Measurements from ENCODE around the gene ROBO4. TPM values are rescaled to one million over a fixed set of nuclear protein-coding genes. Genes with fewer than 3 reads are reported as not detected.

ROBO4 gene
- total RNA-seq, 1 experiment from 2014 or later: not detected

DNA sequence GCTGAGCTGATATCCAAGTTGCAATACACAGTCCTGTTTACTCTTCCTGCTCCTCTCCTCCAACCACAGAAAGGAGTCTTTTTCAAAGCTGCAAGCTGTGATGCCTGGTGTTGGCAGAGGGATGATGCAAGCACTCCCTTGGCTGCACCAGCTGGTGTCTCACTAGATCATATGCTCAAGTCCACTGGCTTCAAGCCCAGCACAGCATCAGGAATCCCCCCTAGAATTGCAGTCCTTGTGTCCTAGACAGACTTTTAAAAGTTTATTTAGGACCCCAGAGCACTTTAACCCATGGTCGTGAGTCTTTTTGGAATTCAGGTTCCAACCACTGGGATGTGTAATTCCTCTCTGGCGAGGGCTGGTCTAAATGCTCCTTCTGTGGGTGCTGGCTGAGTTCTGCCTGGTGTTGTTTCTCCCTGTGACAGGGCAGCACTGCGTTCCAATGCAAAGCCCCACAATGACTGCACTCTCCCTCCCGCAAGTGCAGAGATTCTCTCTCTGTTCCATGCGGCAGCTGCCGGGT is 19.5 kb upstream of the ROBO4 start:
- Histone ChIP-seq H3K9ac (ENCODE audit: low read length) (no peak overlapping the region), H3K4me1 (ENCODE audit: control insufficient read depth in 1 of 2, insufficient read depth in 2 of 2, low read length in 2 of 2) (peaks cover 0 to 5% of the 10 kb centered on the region in 2 experiments; a peak in 1 of 4 replicates), H3K4me2 (ENCODE audit: low read length) (no peak overlapping the region), H2AFZ (ENCODE audit: low read depth, low read length, poor library complexity, severe bottlenecking) (no peak overlapping the region), H3K9me2 (ENCODE audit: insufficient read depth) (no peaks in the 10 kb centered on the region), H3K27me3 (ENCODE audit: insufficient read depth, low read length) (no peaks in the 10 kb centered on the region), H3K27ac (ENCODE audit: low read depth, low read length) (no peak overlapping the region), H3K79me2 (ENCODE audit: insufficient read depth, low read length) (no peaks in the 10 kb centered on the region), H3K36me3 (ENCODE audit: control insufficient read depth in 1 of 2, insufficient read depth in 2 of 2, low read length in 2 of 2) (no peaks in the 10 kb centered on the region), H3K4me3 (replicated peaks in 1 of 2; ENCODE audit: low read depth in 1 of 2, low read length in 2 of 2) (no peak overlapping the region), H3K9me3 (ENCODE audit: control insufficient read depth in 1 of 2, insufficient read depth in 1 of 2, low read depth in 1 of 2, low read length in 2 of 2) (no peaks in the 10 kb centered on the region), H4K20me1 (ENCODE audit: insufficient read depth) (no peaks in the 10 kb centered on the region)
- TF ChIP-seq POLR2AphosphoS5 (IDR thresholded peaks at IDR 0.05; ENCODE audit: low read depth, low read length) (no peak), CBX3 (IDR thresholded peaks at IDR 0.05; ENCODE audit: low read depth) (no peak), EGR1 (IDR thresholded peaks at IDR 0.05; ENCODE audit: low read depth) (no peak), EZH2phosphoT487 (IDR thresholded peaks at IDR 0.05; ENCODE audit: borderline replicate concordance) (no peak), ZFX (IDR thresholded peaks at IDR 0.05) (no peak), CTCF (IDR thresholded peaks at IDR 0.05 in 2 of 3, conservative IDR thresholded peaks at IDR 0.05 in 1 of 3; ENCODE audit: borderline replicate concordance in 1 of 3, insufficient read depth in 1 of 3, low read depth in 2 of 3, low read length in 2 of 3) (no peak), ELF1 (IDR thresholded peaks at IDR 0.05; ENCODE audit: borderline replicate concordance, low read depth) (no peak), ATF3 (IDR thresholded peaks at IDR 0.05) (no peak)
- ChIA-PET POLR2A (no interaction called here), CTCF (no interaction called here), RAD21 (ENCODE audit: low non-redundant PET in 1 of 2, low total read pairs in 2 of 2, uncharacterized antibody in 2 of 2, unreplicated experiment in 2 of 2) (no interaction called here)
- intact Hi-C loops (cut with micrococcal nuclease): no loop called here
- ATAC-seq: no peak
- BruUV-seq (replicated peaks): no TSS peak
- DNase-seq (ENCODE audit: low read depth, low spot score): no peak

GRCh38 chr11:124916370-124916710 is 18.7 kb upstream of the ROBO4 start:
- RAD21 ChIA-PET (ENCODE audit: low non-redundant PET in 1 of 2, low total read pairs in 2 of 2, uncharacterized antibody in 2 of 2, unreplicated experiment in 2 of 2): no interaction called here
- no peaks in the 10 kb centered on the region for H3K9me2 ChIP-seq (ENCODE audit: insufficient read depth)
- intact Hi-C loops (cut with micrococcal nuclease): no loop called here
- ATAC-seq: no peak
- CTCF ChIA-PET: no interaction called here
- H3K4me2 ChIP-seq (ENCODE audit: low read length): no peak overlapping the region
- BruUV-seq (replicated peaks): no TSS peak
- H3K27me3 ChIP-seq (ENCODE audit: insufficient read depth, low read length): no peaks in the 10 kb centered on the region
- no peak overlapping the region for H2AFZ ChIP-seq (ENCODE audit: low read depth, low read length, poor library complexity, severe bottlenecking)
- peaks cover 0 to 5% of the 10 kb centered on the region in 2 experiments; a peak in 1 of 4 replicates for H3K4me1 ChIP-seq (ENCODE audit: control insufficient read depth in 1 of 2, insufficient read depth in 2 of 2, low read length in 2 of 2)
- H3K9ac ChIP-seq (ENCODE audit: low read length): no peak overlapping the region
- no peaks in the 10 kb centered on the region for H4K20me1 ChIP-seq (ENCODE audit: insufficient read depth)
- POLR2A ChIA-PET: no interaction called here
- no peaks in the 10 kb centered on the region for H3K36me3 ChIP-seq (ENCODE audit: control insufficient read depth in 1 of 2, insufficient read depth in 2 of 2, low read length in 2 of 2)
- no peak overlapping the region for H3K27ac ChIP-seq (ENCODE audit: low read depth, low read length)
- no peaks in the 10 kb centered on the region; a peak in 1 of 4 replicates for H3K9me3 ChIP-seq (ENCODE audit: control insufficient read depth in 1 of 2, insufficient read depth in 1 of 2, low read depth in 1 of 2, low read length in 2 of 2)
- H3K79me2 ChIP-seq (ENCODE audit: insufficient read depth, low read length): no peaks in the 10 kb centered on the region
- TF ChIP-seq TCF7L2 (IDR thresholded peaks at IDR 0.05; ENCODE audit: borderline replicate concordance, extremely low read depth, insufficient read depth, insufficient read length) (no peak), REST (IDR thresholded peaks at IDR 0.05; ENCODE audit: low read depth) (no peak), POLR2A (IDR thresholded peaks at IDR 0.05; ENCODE audit: borderline replicate concordance, extremely low read depth, insufficient read depth, insufficient read length) (no peak), SP1 (IDR thresholded peaks at IDR 0.05; ENCODE audit: low read depth) (no peak), ELF1 (IDR thresholded peaks at IDR 0.05; ENCODE audit: borderline replicate concordance, low read depth) (no peak), JUND (IDR thresholded peaks at IDR 0.05) (no peak)
- TF ChIP-seq, protein P1, sequence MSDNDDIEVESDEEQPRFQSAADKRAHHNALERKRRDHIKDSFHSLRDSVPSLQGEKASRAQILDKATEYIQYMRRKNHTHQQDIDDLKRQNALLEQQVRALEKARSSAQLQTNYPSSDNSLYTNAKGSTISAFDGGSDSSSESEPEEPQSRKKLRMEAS (IDR thresholded peaks at IDR 0.05): no peak
- no peak overlapping the region for H3K4me3 ChIP-seq (replicated peaks in 1 of 2; ENCODE audit: low read depth in 1 of 2, low read length in 2 of 2)
- no peak for DNase-seq (ENCODE audit: low read depth, low spot score)

Measured in HCT116 (cell line).